ENCODE measurements around the gene NPC1L1.
A peak's percentile ranks its signal among the peaks of the same experiment; 100 is the strongest.

Gene NPC1L1

GRCh38 chr7:44541028-44541869, at the start of gene NPC1L1:
NPC1L1 (minus strand) TSS chr7:44541330; CDS start chr7:44541259, 71 bp downstream.
- DNase-seq: no peak

GRCh38 chr7:44590910-44591309, 49.8 kb upstream of the NPC1L1 start:
- DNase-seq: no peak

GRCh38 chr7:44587843-44588711, 46.9 kb upstream of the NPC1L1 start:
- no peak for DNase-seq

DNA sequence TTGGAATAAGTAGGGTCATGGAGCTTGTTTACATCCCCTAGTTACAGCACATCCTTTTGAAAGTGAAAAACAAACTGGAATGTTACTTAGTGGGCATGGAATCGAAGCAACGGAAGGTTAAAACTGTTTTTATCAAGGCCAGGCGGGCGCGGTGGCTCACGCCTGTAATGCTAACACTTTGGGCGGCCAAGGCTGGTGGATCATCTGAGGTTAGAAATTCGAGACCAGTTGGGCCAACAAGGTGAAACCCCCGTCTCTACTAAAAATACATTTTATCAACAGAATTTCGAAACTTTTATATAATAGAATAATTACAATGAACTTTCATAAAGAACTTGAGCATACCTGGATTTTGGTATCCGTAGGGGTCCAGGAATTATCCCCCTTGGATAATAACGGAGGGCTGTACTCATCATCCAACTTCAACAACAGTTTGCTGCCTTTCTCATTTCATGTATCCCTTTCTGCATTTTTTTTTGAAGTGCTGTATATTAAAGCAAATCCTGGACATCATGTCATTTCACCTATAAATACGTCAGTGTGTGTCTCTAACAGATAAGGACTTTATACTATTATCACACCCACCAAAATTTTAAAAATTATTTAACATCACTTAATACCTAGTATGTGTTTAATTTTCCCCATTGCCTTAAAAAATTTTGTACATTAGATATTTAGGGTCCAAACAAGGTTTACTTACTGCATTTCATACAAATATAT, 42.2 kb upstream of the NPC1L1 start:
- no peak for DNase-seq

GRCh38 chr7:44581879-44582603, 40.9 kb upstream of the NPC1L1 start, which contains the start of gene TMED4:
TMED4 (minus strand) TSS chr7:44582231; CDS start chr7:44582206, 25 bp downstream.
- DNase-seq: peak; percentile 100

DNA sequence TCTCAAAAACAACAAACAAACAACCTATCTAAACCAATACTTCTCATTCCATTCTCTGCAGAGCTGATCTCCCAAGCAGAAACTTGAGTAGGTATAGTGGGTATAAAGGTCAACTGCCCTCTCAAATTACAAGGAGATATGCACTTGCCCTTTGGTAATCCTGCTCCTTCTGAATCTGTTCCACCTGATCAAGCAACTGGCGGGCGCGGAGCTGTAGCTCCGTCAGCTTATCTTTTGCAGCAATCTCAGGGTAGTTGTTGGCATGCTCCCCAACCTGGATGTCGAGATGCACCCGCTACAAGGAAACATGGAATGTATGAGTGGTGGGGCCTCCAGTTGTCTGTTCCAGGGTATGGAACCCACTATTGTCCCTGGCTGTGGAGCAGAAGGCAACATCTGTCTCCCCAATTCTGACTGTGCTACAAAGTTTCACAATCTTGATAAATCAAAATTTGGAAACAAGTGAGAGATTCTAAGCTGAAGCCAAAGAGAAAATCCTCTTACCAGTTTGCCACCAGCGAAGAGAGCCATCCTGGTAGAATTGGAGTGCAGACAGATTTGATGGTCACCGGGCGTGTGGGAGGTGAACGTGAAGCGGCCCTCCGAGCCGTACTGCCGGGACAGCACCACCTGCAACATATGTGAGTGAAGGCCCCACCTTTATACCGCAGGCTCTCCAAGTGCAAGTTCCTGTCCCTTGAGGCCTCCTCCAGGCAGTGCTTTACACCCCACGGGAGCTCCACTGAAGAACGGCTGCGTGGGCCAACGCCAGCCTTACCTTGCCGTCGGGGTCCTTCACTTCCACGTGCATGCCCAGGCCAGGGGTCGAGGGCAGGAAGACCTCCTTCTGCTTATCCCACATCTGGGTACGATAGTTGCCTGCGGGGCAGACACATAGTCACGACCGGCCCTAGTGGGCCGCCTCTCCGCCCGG, 40.1 kb upstream of the NPC1L1 start:
- peak; percentile 57 for DNase-seq

GRCh38 chr7:44576228-44576627, 35.1 kb upstream of the NPC1L1 start:
- DNase-seq: no peak

DNA sequence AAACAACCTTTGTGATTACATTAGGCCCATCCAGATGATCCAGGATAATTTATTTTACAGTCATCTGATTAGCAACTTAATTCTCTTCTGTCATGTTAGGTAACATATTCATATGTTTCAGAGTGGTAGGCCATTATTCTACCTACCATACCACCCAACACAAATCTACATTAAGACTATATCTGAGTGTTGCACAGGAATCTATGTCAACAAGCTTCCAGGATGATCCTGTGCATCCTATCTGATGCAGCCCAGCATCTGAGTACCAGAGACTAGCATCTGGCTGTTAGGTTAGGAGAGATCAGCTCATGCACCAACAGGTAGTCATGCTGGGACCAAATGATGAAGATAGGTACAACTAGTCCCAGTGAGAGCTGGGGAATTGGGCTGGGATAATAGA, 33.9 kb upstream of the NPC1L1 start:
- no peak for DNase-seq

DNA sequence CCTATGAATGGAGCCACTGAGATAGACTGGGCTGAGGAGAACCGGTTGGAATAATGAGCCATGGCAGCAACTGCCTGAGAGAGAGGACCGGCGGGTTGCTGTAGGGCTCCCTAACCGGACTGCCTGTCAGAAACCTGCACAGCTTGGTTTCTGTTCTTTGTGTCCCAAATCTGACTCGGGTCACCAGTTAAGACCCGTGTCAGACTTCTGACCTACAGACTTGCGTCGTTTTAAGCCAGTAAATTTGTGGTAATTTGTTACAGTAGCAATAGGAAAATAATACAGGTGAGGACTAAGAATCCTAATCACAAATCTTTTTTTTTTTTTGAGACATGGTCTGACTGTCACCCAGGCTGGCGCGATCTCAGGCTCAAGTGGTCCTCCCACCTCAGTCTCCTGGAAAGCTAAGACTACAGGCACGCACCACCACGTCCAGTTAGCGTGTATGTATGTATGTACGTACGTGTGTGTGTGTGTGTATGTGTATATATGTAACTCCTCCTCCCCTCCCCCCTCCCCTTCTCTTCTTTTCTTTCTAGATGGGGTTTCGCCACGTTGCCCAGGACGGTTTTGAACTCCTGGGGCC, 33.2 kb upstream of the NPC1L1 start:
- no peak for DNase-seq

- DNase-seq: peak; percentile 92
Observed at GRCh38 chr7:44573464-44574286, 32.5 kb upstream of the NPC1L1 start, which contains the start of gene DDX56. DDX56 (minus strand) TSS chr7:44573908; CDS start chr7:44573895, 13 bp downstream.

- DNase-seq: no peak
Observed at GRCh38 chr7:44572771-44573170, 31.6 kb upstream of the NPC1L1 start.

DNA sequence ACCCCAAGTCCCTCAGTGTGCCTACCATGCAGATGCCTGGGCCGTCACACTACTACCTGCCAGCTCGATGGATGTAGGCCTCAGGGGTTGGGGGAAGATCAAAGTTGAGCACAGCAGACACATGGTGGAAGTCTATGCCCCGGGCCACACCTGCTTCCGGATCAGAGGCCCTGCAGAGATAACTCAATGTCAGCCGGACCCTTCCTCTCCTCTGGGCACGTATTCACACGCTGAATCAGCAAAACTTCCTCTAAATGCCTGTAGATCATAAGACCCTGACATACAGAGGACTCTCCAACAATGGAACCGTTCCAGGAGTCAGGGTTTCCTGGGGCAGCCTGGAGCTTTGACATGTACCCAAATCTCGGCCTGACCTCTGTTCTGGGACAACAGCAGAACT, 28.8 kb upstream of the NPC1L1 start:
- no peak for DNase-seq

DNA sequence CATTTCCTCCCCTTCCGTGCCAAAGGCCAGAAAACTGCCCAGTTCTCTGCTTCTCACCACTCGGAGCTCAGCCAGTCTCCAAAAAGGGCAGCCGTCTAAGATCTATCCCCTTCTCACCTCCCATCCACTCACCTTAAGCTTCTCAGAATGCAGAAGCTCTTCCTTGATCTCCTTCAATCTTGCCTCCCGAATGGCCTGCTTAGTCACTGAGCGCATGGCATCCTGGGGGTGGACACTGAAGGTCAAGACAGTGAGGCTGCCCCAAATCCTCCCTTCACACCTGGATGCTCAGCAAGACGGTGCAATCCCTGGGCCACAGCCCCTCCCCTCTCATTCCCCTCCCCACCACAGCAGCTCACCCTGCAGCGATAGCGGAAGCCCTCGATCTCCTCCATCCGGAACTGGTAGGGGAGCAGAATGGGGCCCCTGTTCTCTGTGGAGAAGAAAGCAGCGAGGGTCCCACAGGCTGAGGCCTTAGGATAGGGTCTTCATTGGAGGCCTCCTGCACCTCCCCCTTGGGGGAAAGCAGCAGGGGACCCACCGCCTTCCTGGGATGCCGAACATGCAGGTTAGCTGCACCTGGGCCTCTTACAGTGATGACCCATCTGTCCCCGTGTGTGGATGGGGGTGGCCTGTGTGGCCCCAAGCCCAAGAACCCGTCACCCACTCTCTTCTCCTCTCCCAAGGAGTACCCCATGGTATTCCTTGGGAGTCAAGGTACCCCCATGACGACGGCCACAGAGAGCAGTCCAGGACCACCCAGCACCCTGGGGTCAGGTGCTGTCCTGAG, 27.8 kb upstream of the NPC1L1 start:
- no peak for DNase-seq

DNA sequence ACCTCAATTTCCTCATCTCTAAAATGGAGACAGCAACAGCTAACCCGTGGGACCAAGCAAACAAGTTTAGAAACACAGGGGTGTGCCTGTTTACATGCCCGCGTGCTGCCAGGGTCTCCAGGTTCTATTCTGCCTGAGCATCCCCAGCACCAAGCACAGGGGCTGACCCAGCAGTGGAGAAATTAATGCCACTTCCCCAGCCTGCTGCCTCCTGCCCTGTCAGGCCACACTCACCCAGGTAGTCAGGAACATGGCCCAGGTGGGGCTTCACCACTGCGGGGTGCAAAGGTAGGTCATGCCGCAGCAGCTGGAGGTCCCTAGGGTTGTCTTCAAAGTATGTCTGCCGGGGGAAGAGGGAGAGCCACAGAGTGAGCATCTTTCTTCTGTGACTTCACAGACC, 26.8 kb upstream of the NPC1L1 start:
- no peak for DNase-seq

DNA sequence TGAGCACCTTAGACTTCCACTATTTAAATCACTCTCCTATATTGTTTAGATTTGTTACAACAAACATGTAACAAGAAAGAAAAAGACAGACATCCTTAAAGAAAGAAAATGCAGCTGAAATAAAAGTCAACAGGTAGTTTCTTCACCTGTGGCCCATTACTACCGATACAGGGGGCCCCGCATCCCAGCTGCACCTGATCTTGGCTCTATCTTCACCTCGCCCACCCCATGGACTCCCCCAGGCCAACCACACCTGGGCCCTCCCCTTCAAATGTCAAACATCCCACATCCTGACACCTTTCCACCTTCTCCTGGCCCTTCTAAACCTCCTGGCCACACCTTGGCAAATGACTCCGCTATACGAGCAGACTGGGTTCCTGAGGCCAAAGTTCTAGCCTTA, 25.6 kb upstream of the NPC1L1 start:
- no peak for DNase-seq

DNA sequence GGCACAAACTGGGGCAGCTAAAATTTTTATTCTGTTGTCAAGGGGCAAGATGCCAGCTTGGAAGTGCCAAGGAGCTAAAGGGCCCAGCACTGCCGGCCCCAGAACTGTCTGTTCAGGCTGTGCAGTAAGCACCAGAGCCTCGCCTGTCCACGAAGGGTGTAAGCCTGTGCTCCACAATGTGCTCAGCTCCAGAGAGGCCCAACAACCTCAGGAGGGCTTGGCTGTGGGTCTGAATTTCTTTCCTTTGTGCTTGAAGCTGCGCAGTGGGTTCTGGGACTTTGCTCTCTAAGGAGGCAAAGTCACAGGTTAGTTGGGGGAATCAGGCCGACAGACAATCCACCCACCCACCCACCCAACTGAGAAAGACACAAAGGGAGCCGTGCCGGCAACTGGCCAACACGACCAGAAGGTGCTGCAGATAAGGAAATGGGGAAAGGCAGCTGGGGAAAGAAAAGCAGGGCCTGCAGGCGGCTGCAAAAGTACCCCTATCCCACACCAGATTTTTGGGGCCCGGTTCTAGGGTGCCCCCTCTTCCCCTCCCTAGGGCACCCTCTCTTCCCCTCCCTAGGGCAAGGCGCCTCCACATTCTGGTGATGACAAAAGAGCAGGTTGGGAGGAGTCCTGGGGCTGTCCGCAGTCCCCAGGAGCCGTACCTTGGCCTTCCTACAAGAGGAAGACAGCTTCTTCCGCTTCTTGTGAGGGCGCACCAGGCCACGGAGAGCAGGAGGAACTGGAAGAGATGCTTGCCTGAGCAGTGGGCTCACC, 24.8 kb upstream of the NPC1L1 start:
- DNase-seq: no peak

DNA sequence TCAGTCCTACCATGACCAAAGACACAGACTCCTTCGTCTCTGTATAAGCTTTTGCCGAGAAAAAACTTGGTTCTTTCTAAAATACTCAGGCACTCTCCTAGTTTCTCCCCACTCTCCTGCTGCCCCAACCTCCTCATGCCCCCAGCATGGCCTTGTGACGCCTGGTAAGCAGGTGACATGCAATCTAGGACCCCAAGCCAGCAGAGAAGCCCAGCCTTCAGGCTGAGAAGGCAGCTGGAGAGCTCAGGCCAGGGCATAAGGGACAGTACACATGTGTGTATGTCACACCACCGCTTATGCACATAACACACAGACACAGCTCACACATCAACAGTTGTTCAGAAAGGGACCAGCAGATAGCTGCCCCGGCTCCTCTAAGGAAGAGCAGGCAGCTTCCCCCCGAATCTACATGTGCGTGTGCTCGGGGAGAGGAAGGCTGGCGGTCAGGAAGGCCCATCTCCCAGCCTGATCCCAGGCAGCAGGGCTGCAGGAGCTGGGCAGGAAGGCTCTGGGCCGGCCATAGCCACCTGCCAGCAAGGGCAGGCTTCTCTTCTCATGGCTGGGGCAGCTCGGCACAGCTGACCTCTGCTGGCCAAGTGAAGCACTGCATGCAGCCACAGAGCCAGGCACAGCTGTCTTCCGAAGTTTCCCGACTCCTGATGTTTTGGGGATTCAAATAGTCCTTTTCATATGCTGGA, 24.1 kb upstream of the NPC1L1 start:
- DNase-seq: peak; percentile 71

DNA sequence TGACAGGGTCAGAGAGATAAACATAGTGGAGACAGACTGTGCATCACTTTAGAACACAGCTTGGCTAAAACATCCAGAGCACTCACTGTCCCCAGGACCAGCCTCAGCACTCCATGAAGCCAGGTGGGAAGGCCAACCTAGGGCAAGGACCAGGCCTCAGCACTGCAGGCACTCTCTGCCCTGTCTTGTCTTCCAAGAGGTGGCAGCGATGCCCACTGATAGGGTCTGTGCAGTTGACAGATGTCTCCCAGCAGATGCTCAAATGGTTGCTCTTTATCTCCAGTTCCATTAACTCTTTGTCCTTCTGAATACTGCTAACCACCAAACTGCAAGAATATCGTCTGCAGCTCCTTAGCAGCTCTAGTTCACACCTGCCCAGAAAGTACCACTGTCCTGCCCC, 23.5 kb upstream of the NPC1L1 start:
- DNase-seq: no peak

Measured in activated CD4-positive, CD25-positive, alpha-beta regulatory T cell treated with anti-CD3 and anti-CD28 coated beads, Interleukin-2, amount 50 U/mL, for 72 hours (primary cell).